ENCODE data around the gene RBM12. TPM values are rescaled to one million over a fixed set of nuclear protein-coding genes. Genes with fewer than 3 reads are reported as not detected.

RBM12 gene, protein sequence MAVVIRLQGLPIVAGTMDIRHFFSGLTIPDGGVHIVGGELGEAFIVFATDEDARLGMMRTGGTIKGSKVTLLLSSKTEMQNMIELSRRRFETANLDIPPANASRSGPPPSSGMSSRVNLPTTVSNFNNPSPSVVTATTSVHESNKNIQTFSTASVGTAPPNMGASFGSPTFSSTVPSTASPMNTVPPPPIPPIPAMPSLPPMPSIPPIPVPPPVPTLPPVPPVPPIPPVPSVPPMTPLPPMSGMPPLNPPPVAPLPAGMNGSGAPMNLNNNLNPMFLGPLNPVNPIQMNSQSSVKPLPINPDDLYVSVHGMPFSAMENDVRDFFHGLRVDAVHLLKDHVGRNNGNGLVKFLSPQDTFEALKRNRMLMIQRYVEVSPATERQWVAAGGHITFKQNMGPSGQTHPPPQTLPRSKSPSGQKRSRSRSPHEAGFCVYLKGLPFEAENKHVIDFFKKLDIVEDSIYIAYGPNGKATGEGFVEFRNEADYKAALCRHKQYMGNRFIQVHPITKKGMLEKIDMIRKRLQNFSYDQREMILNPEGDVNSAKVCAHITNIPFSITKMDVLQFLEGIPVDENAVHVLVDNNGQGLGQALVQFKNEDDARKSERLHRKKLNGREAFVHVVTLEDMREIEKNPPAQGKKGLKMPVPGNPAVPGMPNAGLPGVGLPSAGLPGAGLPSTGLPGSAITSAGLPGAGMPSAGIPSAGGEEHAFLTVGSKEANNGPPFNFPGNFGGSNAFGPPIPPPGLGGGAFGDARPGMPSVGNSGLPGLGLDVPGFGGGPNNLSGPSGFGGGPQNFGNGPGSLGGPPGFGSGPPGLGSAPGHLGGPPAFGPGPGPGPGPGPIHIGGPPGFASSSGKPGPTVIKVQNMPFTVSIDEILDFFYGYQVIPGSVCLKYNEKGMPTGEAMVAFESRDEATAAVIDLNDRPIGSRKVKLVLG
- 34.0 TPM in 2 replicates for total RNA-seq

DNA sequence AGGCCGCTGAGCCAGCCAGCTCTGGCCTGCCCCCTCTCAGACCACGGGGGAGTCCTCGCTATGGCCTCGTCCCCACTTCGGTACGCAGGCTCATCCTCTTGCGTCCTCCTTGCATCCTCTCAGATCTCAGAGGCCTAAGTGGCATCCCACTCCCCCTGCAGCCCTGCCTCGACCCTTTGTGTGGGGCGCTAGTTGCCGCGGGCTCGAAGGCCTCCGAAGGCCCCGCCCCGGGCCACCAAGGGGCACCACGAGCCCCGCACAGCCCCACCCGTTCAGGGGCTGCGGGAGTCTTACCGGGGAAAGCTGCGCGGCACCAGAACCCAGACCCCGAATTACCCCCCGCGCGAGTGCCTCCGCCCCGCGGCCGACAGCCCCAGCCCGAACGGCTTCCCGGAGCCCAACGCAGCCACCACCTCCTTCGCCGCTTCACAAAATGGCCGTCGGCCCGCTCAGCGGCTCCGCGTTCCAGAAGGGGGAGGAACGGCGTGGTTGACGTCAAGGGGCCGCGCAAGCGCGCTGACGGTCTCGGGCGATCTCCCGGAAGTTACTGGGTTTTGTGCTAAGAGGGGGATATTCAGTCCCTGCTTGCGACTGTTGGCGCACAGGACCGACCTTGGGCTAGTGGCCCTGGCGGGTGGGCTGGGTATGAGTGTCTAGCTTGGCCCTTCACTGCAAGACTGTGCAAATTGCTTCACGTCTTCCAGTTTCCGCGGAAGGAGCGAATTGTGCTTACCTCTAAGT is at the start of gene RBM12, which contains the start of gene CPNE1:
Gene RBM12, minus strand, starts transcription at position 435 of the 741 bp plus-strand sequence. CDS start 9,578 bp downstream, outside the sequence.
Gene CPNE1, minus strand, starts transcription at position 435 of the 741 bp plus-strand sequence. CDS start 31,977 bp downstream, outside the sequence.

DNA sequence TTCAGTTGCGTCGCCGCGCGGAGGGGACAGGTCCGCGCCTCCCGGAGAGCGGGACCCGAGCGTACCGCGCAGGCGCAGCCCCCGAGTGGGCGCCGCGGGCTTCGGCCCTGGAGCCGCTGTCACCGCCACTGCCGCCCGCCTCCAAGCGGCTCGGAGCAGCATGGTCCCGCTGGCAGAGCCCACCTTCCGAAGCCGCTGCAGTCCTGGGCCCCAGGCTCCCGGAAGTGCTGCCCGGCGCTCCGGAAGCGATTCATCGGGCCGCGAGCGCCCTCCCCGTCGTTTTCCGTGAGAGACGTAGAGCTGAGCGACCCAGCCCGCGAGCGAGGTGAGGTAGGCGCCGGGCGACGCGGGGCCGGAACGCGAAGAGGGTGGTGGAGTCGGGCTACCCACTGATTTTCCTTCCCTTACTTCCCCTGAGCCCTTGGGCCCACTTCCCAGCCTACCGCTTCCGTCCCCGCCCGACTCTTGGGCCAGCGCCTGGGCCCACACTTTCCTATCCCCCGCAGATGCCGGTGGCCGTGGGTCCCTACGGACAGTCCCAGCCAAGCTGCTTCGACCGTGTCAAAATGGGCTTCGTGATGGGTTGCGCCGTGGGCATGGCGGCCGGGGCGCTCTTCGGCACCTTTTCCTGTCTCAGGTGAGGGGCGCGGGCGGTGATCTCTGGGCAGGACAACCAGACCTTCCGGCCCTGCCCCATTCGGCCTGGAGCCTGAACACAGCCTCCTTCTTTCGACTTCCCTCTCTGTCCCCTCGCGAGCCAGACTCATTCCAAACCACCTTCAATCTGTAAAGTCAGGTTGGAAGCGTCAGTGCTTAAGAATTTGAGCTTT is 34.6 kb upstream of the RBM12 start, which contains the start of the genes NFS1 and ROMO1:
Gene NFS1, minus strand, starts transcription at position 226 of the 830 bp plus-strand sequence. Its CDS starts 64 bp downstream, at position 162.
Gene ROMO1, plus strand, starts transcription at position 279 of the 830 bp plus-strand sequence. Its CDS starts 228 bp downstream, at position 507.

DNA sequence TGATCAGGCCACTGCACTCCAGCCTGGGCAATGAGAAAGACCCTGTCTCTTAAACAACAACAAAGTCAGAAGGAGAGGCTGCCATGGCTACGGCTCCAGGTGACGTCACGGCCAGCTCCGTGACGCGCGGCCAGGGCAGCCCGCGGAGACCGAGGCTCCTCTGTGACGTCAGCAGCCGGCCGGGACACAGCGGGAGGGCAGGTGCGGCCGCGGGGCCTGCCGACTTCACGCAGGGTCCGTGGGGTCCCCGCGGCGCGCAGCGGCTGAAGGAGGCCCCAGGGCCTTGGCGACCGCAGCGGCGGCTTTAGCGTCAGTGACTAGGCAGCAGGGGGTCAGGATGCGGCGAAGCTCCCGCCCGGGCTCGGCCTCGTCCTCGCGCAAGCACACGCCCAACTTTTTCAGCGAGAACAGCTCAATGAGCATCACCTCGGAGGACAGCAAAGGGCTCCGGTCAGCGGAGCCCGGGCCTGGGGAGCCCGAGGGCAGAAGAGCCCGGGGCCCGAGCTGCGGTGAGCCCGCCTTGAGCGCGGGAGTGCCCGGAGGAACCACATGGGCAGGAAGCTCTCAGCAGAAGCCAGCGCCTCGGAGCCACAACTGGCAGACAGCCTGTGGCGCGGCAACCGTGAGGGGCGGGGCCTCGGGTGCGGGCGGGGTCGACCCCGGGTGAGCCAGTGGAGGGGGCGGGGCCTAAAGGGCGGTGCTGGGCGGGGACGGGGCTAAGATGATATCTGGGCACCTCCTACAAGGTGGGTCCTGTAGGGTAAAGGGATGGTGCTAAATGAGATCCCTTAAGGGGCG is 48.8 kb downstream of the RBM12 start, which contains the start of gene SPAG4:
Gene SPAG4, plus strand, starts transcription at position 163 of the 798 bp plus-strand sequence. Its CDS starts 175 bp downstream, at position 338.

Other genes starting within 250 kb of the RBM12 start
- gene GDF5, start 226.7 kb downstream of the RBM12 start, total RNA-seq: 13.8 and 14.0 TPM in 2 replicates
- 28.0 and 28.2 TPM in 2 replicates for gene CEP250, start 209.3 kb downstream of the RBM12 start, total RNA-seq
- gene C20orf173, start 135.2 kb downstream of the RBM12 start, total RNA-seq: not detected in 2 replicates
- 325 and 413 TPM in 2 replicates for gene ERGIC3, start 122.8 kb downstream of the RBM12 start, total RNA-seq
- gene SPAG4, start 49.1 kb downstream of the RBM12 start, total RNA-seq: 9.8 and 9.9 TPM in 2 replicates
- gene CPNE1, start within 50 bp of the RBM12 start, total RNA-seq: 142 and 148 TPM in 2 replicates
- gene NFS1, start 34.5 kb upstream of the RBM12 start, total RNA-seq: 24.6 and 50.5 TPM in 2 replicates
- 638 and 750 TPM in 2 replicates for gene ROMO1, start 34.5 kb upstream of the RBM12 start, total RNA-seq
- gene RBM39, start 77.4 kb upstream of the RBM12 start, total RNA-seq: 119 and 134 TPM in 2 replicates
- gene PHF20, start 107.1 kb upstream of the RBM12 start, total RNA-seq: 21.0 and 21.3 TPM in 2 replicates